HG02571 (cell line): ENCODE results near the gene NUCB2.

Experiments
- ATAC-seq: cut with Tn5 transposase; IDR thresholded peaks from one replicate; pipeline ENCODE4 v1.9.1; 2021; ENCODE audit warnings: mild to moderate bottlenecking, moderate library complexity; ENCODE audit not compliant: unreplicated experiment

Gene NUCB2

DNA sequence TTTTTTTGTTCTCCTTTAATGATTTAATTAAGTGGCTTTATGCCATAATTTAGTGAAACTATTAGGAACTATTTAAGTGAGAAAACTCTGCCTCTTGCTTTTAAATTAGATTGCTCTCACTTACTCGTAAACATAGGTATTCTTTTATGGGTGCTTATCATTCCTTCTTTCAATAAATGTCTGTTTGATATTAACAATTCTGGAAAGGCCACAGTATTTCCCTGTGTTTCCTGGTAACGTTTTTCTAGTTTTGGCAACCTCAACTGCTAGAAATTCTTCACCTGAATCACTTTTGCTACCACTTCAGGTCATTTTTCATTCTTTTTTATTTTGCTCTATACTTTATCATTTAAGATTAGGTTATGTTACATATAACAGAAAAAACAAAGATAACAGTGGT, 55.1 kb downstream of the NUCB2 start:
- no peak for ATAC-seq

DNA sequence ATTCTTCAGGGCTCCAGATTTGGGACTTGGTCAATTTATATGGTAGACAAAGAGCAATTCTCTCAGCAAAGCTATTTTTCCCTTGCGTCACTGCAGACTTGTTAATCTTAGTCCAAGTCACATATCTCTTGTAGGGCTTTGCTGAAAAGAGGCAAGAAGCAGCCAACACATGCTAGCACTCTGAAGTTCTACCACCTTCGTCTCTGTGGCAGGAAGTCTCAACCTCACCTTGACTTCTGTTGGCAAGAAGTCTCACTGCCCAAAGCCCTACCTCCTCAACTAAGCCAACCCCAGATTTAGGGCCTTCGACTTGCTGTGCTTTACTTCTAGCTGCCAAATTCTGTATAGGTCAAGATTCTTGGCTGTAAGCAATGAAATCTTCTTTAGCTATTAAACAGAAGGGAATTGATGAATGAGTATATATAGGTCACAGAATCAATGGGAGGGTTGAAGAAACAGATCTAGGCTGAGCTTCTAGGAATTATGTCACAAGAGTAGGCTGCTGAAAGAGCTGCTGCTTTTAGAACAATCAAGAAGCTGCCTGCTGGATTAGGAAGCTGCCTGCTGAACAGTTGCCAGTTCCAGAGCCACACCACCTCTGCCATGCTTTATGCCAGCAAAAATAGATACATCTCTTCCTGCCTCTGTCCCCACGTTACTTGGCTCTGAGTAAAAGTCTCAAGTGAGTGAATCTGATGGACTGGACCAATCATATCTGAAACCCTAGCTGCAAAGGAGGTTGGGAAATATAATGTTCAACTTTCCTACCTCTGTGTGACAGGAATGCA, 57.5 kb downstream of the NUCB2 start:
- no peak for ATAC-seq

DNA sequence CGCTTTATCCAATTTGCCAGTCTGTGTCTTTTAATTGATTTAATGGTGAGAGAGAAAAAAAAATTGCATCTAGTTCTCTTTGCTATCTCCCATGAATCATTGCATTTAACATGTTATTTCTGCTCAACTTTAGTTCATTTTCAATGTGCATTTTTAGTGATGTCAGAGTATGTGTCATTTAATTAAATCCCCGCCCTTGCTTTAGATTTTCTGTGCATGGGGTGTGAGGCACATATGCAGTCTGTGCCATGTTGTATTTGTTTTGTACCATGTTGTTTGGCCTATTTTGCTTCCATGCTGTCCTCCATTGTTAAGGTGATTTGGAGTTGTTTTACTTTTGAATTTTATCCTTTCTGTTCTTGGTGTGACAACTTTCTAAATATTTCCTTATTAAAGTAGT, 66.7 kb downstream of the NUCB2 start:
- no peak for ATAC-seq

DNA sequence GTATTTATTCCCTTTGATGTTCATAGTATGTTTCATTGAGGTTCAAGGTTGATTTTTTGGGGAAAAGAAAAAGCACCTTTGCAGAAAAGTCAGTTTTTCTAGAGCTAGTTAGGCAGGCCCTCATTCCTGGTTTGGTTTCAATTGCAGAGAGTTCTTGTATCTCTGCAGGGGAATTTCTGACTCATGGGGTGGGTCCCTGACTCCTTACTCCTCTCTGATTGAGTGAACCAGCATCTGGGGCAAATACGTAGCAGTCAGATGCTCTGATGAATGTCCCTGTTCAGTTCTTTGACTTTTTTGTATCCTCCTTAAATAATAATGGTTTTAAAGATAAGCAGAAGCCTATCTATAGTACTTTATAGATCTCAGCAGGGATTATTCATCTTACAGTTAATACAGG, 67.4 kb downstream of the NUCB2 start:
- no peak for ATAC-seq

DNA sequence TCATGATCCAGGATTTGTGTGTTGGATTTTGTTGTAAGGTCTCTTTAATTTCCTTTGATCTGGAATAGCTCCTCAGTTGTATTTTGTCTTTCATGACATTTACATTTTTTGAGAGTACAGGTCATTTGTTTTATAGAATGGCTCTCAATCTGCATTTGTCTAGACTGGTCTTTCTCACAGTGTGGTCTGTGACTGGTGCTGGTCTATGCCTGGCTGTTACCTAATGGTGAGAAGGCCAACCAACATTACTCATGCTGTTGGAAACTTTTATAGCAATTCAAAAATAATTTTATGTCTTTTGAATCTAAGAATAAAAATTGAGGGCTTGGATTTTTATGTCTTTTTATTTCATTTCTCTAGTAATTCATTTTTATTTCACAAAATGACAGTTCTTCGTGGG, 71.1 kb downstream of the NUCB2 start:
- no peak for ATAC-seq

DNA sequence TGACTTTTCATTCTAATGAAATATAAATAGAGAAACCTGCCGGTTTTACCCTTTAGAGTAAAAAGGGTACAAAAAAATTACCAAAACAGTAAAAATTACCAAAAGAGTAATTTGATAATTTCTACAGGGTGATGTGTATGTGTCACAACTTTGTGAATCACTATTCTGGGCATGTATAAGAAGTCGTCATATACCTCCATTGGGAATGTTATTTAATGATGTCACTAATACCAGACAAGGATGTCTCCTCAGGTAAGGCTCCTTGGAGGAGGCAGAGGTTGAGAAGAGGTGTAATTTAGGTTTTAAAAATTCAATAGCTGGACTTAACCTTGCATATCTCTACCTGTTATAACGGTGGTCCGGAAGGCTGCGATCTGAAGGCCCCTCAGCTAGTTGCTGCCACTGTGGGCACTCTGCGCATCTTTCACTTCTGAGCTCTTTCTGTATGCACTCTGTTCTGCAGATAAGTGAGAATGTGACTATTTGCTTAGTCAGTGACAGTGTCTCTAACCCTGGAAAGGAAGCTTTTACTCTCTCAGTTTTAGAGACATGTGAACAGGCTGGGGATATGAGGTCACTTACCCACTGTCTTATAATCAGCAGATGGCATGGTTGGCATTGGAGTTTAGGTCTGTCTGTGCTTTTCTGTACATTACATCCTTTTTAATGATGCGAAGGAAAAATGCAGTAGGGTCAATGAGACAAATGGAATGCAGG, 74.1 kb downstream of the NUCB2 start:
- ATAC-seq = no peak

DNA sequence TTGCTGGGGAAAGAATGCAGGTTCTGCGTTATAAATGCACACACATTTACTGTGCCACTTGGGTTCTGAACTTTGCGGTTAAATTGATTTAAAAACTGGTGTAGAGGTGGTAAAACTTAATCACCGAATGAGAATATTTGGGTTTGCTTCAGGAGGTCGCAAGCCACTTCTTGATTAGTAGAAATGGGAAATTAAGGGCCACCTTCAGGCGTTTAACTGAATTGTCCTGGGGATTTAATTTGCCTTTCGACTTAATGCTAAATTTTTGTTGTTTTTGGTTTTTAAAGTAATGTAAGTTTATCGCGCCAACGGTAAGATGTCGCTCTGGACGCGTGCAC, 74.6 kb downstream of the NUCB2 start:
- ATAC-seq = no peak

DNA sequence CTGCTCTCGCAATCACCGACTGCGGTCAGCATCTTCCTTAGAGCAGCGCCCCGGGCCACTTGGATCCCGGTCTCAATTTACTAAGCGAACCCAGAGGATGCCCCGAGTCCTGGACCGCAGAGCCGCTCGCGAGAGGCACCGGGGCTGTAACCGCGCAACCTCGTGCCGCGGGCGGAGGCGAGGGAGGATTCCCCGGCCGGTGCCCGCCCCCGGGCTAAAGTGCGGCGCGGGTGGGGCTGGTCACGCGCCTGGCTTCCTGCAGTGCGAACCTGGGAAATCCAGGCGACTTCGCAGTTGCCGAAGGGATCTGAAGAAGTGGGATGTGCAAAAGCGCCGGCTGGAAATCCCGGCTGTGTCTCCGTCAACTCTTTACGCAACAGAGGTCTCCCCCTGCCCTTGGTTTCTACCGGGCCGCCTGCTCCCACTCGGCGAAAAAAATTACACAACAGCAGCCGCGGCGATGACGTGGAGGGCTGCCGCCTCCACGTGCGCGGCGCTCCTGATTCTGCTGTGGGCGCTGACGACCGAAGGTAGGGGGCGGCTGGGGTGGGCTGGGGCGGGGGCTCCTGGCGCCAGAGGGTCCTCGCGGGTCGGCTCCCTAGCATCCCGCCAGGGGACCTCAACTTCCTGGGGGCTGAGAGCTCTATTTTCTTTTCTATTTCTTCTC, 75.1 kb downstream of the NUCB2 start, which contains the start of gene NCR3LG1:
NCR3LG1 (plus strand) TSS at position 291 of the 667 bp plus-strand sequence; CDS start at position 461, 170 bp downstream.
- peak; percentile 40 for ATAC-seq

DNA sequence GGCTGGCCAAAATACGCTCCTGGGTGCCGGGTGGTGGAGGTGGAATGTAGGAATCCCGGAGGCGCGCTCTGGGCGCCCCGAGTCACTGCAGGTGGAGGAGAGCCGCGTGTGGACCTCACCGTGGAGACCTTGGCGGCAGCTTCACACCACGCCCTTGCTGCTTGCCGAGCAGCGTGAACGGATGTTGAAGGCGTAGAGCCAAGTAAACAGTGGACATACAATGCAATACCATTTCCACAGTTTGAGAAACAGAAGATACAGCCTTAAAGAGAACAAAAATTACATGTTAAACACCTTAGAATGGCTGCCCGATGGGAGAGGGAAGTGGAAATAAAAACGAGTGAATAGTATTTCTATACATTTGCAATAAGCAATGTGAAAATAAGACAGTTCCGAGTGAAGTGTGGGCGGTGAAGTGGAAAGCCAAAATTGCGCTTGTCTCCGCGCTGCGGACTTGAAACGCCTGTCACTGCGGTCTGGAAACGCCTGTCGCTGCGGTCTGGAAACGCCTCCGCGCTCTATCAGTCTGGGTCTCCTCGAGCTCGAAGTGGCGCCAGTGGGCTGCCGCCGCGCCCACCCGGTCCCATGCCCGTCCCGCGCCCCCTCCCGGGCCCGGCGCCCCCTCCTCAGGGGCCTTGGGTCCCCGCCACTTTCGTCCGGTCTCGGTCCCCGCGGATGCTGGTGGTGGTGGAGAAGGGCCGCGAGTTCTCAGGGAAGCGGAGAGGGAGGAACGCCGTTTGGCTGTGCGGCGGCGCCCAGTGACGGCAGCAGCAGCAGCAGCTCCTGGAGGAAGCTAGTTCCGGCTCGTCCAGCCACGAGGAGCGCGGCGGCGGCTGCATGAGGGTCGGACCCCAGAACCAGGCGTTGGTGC, 76.6 kb downstream of the NUCB2 start:
- ATAC-seq = no peak

DNA sequence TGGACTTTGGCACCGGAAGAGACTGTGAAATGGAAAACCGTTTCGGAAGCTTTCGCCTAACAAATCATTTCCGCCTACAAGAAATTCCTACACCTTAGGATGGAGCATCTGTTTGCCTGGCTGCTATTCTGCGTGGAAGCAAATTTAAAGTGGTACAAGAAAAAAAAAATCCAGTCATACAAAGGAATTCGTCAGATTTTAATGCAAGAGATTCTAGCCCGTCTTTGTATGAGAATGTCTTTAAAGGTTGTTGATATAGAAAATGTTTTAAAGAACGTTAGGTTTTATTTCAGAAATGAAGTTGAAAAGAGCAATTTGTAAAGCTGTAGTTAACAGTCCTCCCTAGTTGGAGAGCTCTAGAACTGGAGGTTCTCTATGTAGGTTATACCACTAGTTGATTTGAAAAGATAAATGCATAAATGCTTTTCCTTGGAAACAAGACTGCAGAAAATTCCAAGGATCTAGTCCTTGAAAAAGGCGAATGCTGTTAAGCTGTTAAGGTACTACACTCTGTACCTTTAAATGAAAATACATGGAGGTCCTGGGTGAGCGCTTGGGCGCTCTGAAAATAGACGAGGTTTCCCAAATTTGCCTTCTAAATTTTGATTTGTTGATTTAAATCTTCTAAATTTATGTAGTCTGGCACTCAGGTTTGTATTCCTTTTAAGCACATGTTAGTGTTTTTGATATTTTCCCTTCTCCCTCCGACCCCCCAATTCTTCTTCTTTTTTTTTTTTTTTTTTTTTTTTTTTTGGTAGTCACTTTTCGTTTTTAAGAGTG, 77.5 kb downstream of the NUCB2 start:
- ATAC-seq = no peak

DNA sequence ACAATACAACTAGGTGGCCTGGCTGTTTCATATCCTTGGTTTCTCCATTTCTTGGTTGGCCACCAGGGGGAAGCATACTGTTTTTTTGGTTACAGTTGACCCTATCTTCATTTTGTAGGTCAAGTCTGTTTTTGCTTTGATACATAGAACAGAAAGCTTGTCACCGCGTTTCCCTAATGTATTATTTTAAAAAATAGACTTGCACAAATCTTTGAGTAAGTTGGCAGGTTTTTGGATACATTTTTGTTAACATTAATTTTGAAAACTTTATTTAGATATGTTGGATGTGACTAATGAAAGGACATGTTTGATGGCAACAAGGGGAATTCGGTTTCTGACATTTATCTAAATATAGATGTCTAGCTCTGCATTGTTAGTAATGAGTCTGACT, 78.1 kb downstream of the NUCB2 start:
- no peak for ATAC-seq

DNA sequence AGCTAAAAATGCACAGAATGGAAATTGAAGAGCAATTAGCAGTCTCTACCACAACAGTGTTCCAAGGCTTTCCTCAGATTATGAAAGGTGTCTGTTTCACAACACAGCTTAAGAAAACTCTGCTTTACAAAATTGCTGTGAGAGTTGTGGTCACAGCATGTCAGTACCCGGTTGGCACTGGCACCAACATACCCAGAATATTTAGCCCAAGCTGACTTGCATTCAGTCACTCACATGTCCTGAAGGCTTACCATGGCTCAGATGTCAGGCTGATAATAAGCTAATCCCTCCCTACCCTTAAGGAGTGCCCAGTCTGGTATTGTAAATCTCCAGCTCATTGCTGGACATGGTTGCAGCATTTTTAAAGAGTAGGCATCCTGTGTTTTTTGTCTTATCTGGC, 90.0 kb downstream of the NUCB2 start:
- no peak for ATAC-seq

DNA sequence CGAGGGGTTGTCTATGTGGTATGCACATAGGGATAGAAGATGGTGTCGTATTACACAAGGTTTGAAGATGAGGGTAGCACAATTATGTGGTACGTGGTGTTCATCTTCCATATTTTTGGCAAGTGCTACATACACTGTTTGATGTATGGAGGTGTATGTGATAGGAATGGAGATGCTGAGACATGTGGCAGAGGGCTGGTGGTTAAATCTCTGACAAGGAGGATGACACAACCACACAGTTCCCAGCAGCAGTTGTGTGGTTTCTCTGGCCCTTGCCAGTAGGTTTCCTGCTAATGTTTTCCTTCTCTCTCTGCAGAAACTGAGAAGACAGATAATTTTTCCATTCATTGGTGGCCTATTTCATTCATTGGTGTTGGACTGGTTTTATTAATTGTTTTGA, 92.0 kb downstream of the NUCB2 start:
- no peak for ATAC-seq

DNA sequence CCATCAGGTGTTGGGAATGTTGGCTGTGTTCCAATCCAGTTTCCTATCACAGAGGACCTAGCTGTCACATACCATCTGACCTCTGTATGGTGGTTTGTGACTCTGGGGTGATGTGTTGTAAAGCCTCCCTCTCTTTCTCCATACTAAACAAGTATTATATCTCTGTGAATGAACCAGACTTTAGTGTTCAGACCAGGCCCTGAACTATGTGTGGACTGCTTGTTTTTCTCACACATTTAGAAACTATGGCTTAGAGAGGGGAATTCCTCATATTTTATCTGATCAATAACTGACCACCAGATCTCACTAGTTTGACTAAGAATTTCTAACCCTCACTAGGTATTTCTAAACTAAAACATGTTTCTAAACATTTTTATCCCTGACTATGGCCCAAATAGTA, 92.6 kb downstream of the NUCB2 start:
- no peak for ATAC-seq

DNA sequence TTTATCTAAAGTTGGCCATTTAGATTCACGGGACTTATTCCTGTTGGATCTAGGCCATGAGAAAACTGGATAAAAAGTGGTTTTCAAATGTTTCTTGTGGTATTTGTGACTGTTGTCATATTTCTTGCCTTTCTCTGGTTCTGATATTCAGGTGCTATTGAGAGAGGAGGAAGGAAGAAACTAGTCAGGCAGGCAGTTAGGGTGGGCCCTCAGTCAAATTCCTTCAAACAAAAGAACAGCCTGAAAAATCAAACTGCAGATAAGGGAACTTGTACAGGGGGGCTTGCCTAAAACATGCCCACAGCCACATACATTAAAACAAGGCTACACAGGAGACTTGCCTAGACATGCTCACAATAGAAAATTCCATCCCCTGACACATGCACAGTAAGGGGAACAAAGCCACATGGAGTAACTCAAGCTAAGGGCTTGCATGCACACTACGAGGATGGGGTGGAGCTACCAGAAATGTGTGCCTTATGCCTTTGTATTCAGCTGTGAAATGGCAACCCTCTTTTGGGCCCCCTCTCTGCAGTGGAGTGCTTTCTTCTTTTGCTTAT, 93.2 kb downstream of the NUCB2 start:
- ATAC-seq = no peak

DNA sequence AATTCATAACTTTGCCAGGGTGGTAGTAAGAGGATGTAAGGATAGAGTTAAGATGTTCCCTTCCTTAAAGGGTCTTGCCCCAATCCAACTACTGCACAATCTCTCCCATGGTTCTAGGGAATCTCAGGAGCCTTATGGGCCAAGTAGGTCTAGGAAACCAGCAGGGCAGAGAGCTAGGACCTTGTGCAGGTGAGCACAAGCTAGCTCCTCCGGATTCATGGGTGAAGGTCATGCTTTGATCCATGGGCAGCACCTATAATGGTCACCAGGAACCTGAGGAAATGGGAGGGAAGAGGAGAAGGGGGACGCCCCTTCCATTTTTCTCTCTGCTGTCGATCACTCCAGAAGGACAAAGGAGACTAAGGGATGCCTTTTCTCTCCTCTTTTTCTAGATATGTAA, 95.1 kb downstream of the NUCB2 start:
- no peak for ATAC-seq

DNA sequence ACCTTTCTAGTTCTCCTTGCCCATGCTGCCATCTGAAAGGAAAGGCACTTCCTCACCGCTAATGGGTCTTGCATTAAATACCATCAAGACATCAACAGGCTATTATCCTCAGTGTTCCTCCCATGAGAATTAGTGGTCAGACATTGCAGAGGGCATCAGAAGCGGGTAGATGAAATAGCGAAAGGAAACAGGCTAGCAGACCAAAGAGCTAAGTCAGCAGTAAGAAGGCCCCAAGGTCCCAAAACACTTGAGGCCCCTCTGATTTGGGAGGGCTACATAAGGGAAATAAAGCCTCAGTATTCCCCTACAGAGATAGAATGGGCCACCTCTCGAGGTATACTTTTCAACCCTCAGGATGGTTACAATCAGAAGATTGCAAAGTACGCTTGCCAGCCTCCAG, 99.0 kb downstream of the NUCB2 start:
- no peak for ATAC-seq

DNA sequence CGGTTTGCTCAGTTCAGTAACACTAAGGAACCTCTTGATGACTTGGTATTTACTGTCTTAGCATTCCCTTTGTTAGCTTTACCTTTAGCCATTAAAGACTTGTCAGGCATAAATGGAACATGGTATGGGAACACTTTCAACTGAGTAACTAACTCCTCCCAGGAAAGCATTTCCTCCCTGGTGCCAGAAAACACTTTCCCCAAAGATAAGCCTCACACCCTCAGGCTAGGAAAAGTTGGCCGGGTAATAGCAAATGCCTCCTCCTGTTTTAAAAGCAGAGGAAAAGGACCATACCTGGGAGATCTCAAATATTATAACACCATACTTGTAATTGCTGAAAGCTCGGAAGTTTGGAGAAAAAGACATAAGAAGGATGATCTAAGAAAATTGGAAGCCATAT, 100.0 kb downstream of the NUCB2 start:
- no peak for ATAC-seq

DNA sequence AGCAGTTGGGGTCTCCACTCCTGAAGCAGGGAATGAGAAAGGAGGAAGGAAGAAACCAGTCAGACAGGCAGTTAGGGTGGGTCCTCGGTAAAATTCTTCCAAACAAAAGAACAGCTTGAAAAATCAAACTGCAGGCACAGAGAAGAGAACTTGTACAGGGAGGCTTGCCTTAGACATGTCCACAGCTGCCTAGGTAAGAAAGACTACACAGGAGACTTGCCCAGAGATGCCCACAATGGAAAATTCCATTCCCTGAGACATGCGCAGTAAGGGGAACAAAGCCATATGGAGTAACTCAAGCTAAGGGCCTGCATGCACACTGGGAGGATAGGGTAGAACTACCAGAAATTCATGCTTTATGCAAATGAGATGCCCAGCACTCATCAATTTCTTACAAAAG, 102.1 kb downstream of the NUCB2 start:
- ATAC-seq = no peak
